H1 (cell line): ENCODE measurements around the gene HDAC11. TPM values are rescaled to one million over a fixed set of nuclear protein-coding genes. Genes with fewer than 3 reads are reported as not detected.

Source experiments
- CTCF ChIA-PET: fragments of 300-600 bp; sonication (Branson Sonifier 250); formaldehyde crosslinking; loops from one replicate; lab custom pipeline; 2021; ENCODE audit not compliant: partially characterized antibody; lab: Charles Lee
- POLR2A ChIA-PET: fragments of 300-600 bp; sonication (Branson Sonifier 250); formaldehyde crosslinking; loops from one replicate; lab custom pipeline; 2021; ENCODE audit warnings: inconsistent platforms; ENCODE audit not compliant: partially characterized antibody; lab: Charles Lee
- DNase-seq, 2 experiments: peaks; one replicate each; pipeline versions ENCODE4 v3.0.0 to v3.0.0-alpha.2; 2010 to 2022; ENCODE audit warnings: low spot score in 2 of 2, low read depth in 1 of 2, mixed read lengths in 1 of 2
- FAIRE-seq: peaks from 2 replicates; lab custom pipeline; 2011; peaks lifted over from hg19 to GRCh38; lab: Jason Lieb, UNC
- H2AFZ ChIP-seq: 2 replicates; pipeline ENCODE4 v1.8.1; 2012; ENCODE audit warnings: low read length, inconsistent platforms
- H2AK5ac ChIP-seq: 2 replicates; pipeline ENCODE4 v1.6.1; 2013; ENCODE audit warnings: low read depth, low read length
- H2BK120ac ChIP-seq: replicated peaks from 2 replicates; pipeline ENCODE3; 2013; ENCODE audit warnings: low read depth, low read length, inconsistent platforms
- H2BK12ac ChIP-seq: 2 replicates; pipeline ENCODE4 v1.6.1; 2013; ENCODE audit warnings: low read depth, low read length
- H2BK15ac ChIP-seq: 2 replicates; pipeline ENCODE4 v1.6.1; 2013; ENCODE audit warnings: low read length
- H2BK20ac ChIP-seq: 2 replicates; pipeline ENCODE4 v1.6.1; 2013; ENCODE audit warnings: low read length
- H2BK5ac ChIP-seq: 2 replicates; pipeline ENCODE4 v1.6.1; 2013; ENCODE audit warnings: low read depth, low read length
- H3K14ac ChIP-seq: 2 replicates; pipeline ENCODE4 v1.6.1; 2013; ENCODE audit warnings: inconsistent platforms; ENCODE audit not compliant: insufficient read length
- H3K18ac ChIP-seq: 2 replicates; pipeline ENCODE4 v1.6.1; 2013; ENCODE audit warnings: low read length; ENCODE audit errors: extremely low read depth
- H3K23ac ChIP-seq: 2 replicates; pipeline ENCODE4 v1.6.1; 2013; ENCODE audit warnings: inconsistent platforms; ENCODE audit not compliant: insufficient read length
- H3K23me2 ChIP-seq: 2 replicates; pipeline ENCODE4 v1.6.1; 2013; ENCODE audit warnings: low read depth, low read length
- H3K27ac ChIP-seq: 2 replicates; pipeline ENCODE4 v1.6.1; 2011; ENCODE audit warnings: low read depth, low read length, inconsistent platforms
- H3K27me3 ChIP-seq, 4 experiments: replicated peaks in 1 of 4; 1 replicate in 1 of 4; 2 replicates in 3 of 4; pipeline versions ENCODE4 v1.6.1 to v1.8.1; 2011 to 2013; ENCODE audit warnings: low read length in 3 of 4, mild to moderate bottlenecking in 3 of 4, inconsistent platforms in 2 of 4, mixed read lengths in 2 of 4, moderate library complexity in 1 of 4; ENCODE audit not compliant: control insufficient read depth in 3 of 4, insufficient read depth in 3 of 4; ENCODE audit errors: extremely low read depth in 1 of 4
- H3K36me3 ChIP-seq, 4 experiments: 2 replicates each; pipeline versions ENCODE4 v1.6.1 to v1.8.1; 2011 to 2013; ENCODE audit warnings: mild to moderate bottlenecking in 4 of 4, low read length in 3 of 4, moderate library complexity in 2 of 4, control low read depth in 1 of 4, inconsistent platforms in 1 of 4; ENCODE audit not compliant: insufficient read depth in 4 of 4, control insufficient read depth in 2 of 4
- H3K4ac ChIP-seq: replicated peaks from 2 replicates; pipeline ENCODE3; 2013; ENCODE audit warnings: low read length, low read depth, mixed read lengths, inconsistent platforms; ENCODE audit not compliant: insufficient read length
- H3K4me1 ChIP-seq, 4 experiments: replicated peaks in 1 of 4; 1 replicate in 1 of 4; 2 replicates in 3 of 4; pipeline versions ENCODE4 v1.6.1 to v1.8.1; 2011 to 2013; ENCODE audit warnings: low read length in 3 of 4, inconsistent platforms in 2 of 4, mixed read lengths in 1 of 4; ENCODE audit not compliant: insufficient read depth in 4 of 4, control insufficient read depth in 3 of 4
- H3K4me2 ChIP-seq, 2 experiments: 2 replicates each; pipeline versions ENCODE4 v1.6.1 to v1.8.1; 2011 to 2013; ENCODE audit warnings: low read depth in 2 of 2, low read length in 2 of 2, control low read depth in 1 of 2, inconsistent platforms in 1 of 2, mild to moderate bottlenecking in 1 of 2; ENCODE audit not compliant: insufficient read depth in 1 of 2
- H3K4me3 ChIP-seq, 4 experiments: fragments of 200-600, 300-600 bp in 1 of 4; sonication (generic), shearing (Covaris generic), sonication (Bioruptor Twin) in 1 of 4; 2 replicates each; pipeline versions ENCODE4 v1.5.1 to v1.8.1; 2011 to 2016; ENCODE audit warnings: low read length in 4 of 4, low read depth in 3 of 4, control low read depth in 2 of 4, inconsistent platforms in 2 of 4, mild to moderate bottlenecking in 2 of 4, mixed read lengths in 1 of 4, moderate library complexity in 1 of 4; ENCODE audit not compliant: insufficient read depth in 2 of 4; ENCODE audit errors: extremely low read depth in 1 of 4
- H3K56ac ChIP-seq: replicated peaks from 2 replicates; pipeline ENCODE3; 2013; ENCODE audit warnings: low read depth, mild to moderate bottlenecking, mixed read lengths, low read length, inconsistent platforms; ENCODE audit not compliant: insufficient read length
- H3K79me1 ChIP-seq: 2 replicates; pipeline ENCODE4 v1.6.1; 2013; ENCODE audit warnings: low read depth, low read length, control low read depth
- H3K79me2 ChIP-seq, 2 experiments: 2 replicates each; pipeline versions ENCODE4 v1.6.1 to v1.8.1; 2012 to 2013; ENCODE audit warnings: low read length in 2 of 2, mild to moderate bottlenecking in 2 of 2, inconsistent platforms in 1 of 2; ENCODE audit not compliant: insufficient read depth in 2 of 2, control insufficient read depth in 1 of 2
- H3K9ac ChIP-seq, 4 experiments: replicated peaks in 1 of 4; 1 replicate in 1 of 4; 2 replicates in 3 of 4; pipeline versions ENCODE4 v1.6.1 to v1.8.1; 2011 to 2013; ENCODE audit warnings: low read depth in 3 of 4, low read length in 3 of 4, control low read depth in 2 of 4, mild to moderate bottlenecking in 2 of 4, moderate library complexity in 2 of 4, inconsistent platforms in 1 of 4; ENCODE audit errors: extremely low read depth in 1 of 4
- H3K9me3 ChIP-seq, 2 experiments: 2 replicates each; pipeline versions ENCODE4 v1.6.1 to v1.8.1; 2012 to 2013; ENCODE audit warnings: mild to moderate bottlenecking in 2 of 2, moderate library complexity in 2 of 2, control low read depth in 1 of 2, inconsistent platforms in 1 of 2, low read depth in 1 of 2, low read length in 1 of 2, mixed read lengths in 1 of 2; ENCODE audit not compliant: insufficient read depth in 2 of 2
- H4K20me1 ChIP-seq, 2 experiments: replicated peaks in 1 of 2; 2 replicates each; pipeline versions ENCODE3 to v1.8.1; 2011 to 2013; ENCODE audit warnings: inconsistent platforms in 2 of 2, low read length in 2 of 2, mild to moderate bottlenecking in 1 of 2; ENCODE audit not compliant: insufficient read depth in 2 of 2, control insufficient read depth in 1 of 2
- H4K5ac ChIP-seq: 2 replicates; pipeline ENCODE4 v1.6.1; 2013; ENCODE audit warnings: low read length, low read depth, mixed read lengths, inconsistent platforms; ENCODE audit not compliant: insufficient read length
- H4K8ac ChIP-seq: 2 replicates; pipeline ENCODE4 v1.8.0; 2013; ENCODE audit warnings: mild to moderate bottlenecking, moderate library complexity, low read length, inconsistent platforms; ENCODE audit not compliant: insufficient read depth; ENCODE audit errors: extremely low read depth
- H4K91ac ChIP-seq: replicated peaks from 2 replicates; pipeline ENCODE3; 2013; ENCODE audit warnings: low read length, mixed read lengths, inconsistent platforms; ENCODE audit not compliant: insufficient read length
- CBX8 ChIP-seq: fragments of 300-800, 300-1000 bp; sonication (generic); IDR thresholded peaks from 2 replicates; pipeline ENCODE4 v1.7.1; 2016; ENCODE audit warnings: low read depth, low read length, borderline replicate concordance
- CTCF ChIP-seq, 3 experiments: IDR thresholded peaks; 1 replicate in 2 of 3; 2 replicates in 1 of 3; pipeline versions ENCODE4 v1.5.1 to v1.6.1; 2011; ENCODE audit warnings: low read length in 3 of 3, mild to moderate bottlenecking in 3 of 3, inconsistent platforms in 2 of 3, low read depth in 1 of 3, moderate library complexity in 1 of 3; ENCODE audit not compliant: insufficient read depth in 1 of 3; ENCODE audit errors: control extremely low read depth in 1 of 3
- EP300 ChIP-seq, 2 experiments: IDR thresholded peaks; 1 replicate in 1 of 2; 2 replicates in 1 of 2; pipeline ENCODE4 v1.6.1; 2011 to 2012; ENCODE audit warnings: low read depth in 2 of 2, low read length in 2 of 2, mild to moderate bottlenecking in 2 of 2, borderline replicate concordance in 1 of 2, inconsistent platforms in 1 of 2, moderate library complexity in 1 of 2
- JUN ChIP-seq: IDR thresholded peaks from 2 replicates; pipeline ENCODE4 v1.6.1; 2011; ENCODE audit warnings: low read depth, mild to moderate bottlenecking, improper control_type of control experiment, low read length
- RAD21 ChIP-seq, 2 experiments: IDR thresholded peaks in 1 of 2; conservative IDR thresholded peaks in 1 of 2; 2 replicates each; pipeline ENCODE4 v1.6.1; 2011; ENCODE audit warnings: low read depth in 2 of 2, low read length in 2 of 2, improper control_type of control experiment in 1 of 2, inconsistent platforms in 1 of 2, mild to moderate bottlenecking in 1 of 2, moderate library complexity in 1 of 2
- SAP30 ChIP-seq: fragments of 300-600 bp; sonication (generic); IDR thresholded peaks from 2 replicates; pipeline ENCODE4 v1.7.1; 2012; ENCODE audit warnings: low read length, moderate library complexity, mild to moderate bottlenecking, inconsistent platforms; ENCODE audit not compliant: insufficient read depth, insufficient replicate concordance
- TAF1 ChIP-seq: IDR thresholded peaks from 2 replicates; pipeline ENCODE4 v1.6.1; 2011; ENCODE audit warnings: mild to moderate bottlenecking, low read depth, low read length
- WGBS, 2 experiments: shearing (Covaris generic) in 1 of 2; methylation state at CpG; one replicate each; pipeline versions ENCODE4 v1.1.6 to v1.1.7; 2013 to 2015; ENCODE audit warnings: low lambda C conversion rate in 2 of 2, mixed read lengths in 2 of 2, inconsistent platforms in 1 of 2, low coverage in 1 of 2, missing lambda C conversion rate in 1 of 2; ENCODE audit not compliant: insufficient replicate concordance in 2 of 2, insufficient coverage in 1 of 2, insufficient read length in 1 of 2; ENCODE audit errors: extremely low coverage in 1 of 2, missing lambda C conversion rate in 1 of 2; 5-methylcytosine and 5-hydroxymethylcytosine counted together
- polyA plus RNA-seq, 7 experiments: library from polyadenylated mRNA; depleted of rRNA in 3 of 7; stranded (reverse) in 5 of 7; unstranded in 2 of 7; fragments of >200 nt in 5 of 7; fragments of 200-250 nt in 2 of 7; gene quantifications; 1 replicate in 5 of 7; 2 replicates in 1 of 7; 4 replicates in 1 of 7; pipeline versions ENCODE4 v1.2.1 to v1.2.3, GENCODE V29; 2011 to 2013; ENCODE audit warnings: missing spikeins in 2 of 7, mixed read lengths in 2 of 7
- total RNA-seq: library from RNA; stranded (reverse); fragmentation: NEBNext Ultra II Directional; extraction: Animal tissue kit (Norgen Biotek cat#: 25700); gene quantifications from 2 replicates; pipeline ENCODE4 v1.2.1, GENCODE V29; 2021

The HDAC11 gene
- total and polyA plus RNA-seq, 2 of the 8 experiments (the other 6 are each of a cell fraction or from before 2014, with no cell fraction given), result 6.8 to 7.4 TPM

DNA sequence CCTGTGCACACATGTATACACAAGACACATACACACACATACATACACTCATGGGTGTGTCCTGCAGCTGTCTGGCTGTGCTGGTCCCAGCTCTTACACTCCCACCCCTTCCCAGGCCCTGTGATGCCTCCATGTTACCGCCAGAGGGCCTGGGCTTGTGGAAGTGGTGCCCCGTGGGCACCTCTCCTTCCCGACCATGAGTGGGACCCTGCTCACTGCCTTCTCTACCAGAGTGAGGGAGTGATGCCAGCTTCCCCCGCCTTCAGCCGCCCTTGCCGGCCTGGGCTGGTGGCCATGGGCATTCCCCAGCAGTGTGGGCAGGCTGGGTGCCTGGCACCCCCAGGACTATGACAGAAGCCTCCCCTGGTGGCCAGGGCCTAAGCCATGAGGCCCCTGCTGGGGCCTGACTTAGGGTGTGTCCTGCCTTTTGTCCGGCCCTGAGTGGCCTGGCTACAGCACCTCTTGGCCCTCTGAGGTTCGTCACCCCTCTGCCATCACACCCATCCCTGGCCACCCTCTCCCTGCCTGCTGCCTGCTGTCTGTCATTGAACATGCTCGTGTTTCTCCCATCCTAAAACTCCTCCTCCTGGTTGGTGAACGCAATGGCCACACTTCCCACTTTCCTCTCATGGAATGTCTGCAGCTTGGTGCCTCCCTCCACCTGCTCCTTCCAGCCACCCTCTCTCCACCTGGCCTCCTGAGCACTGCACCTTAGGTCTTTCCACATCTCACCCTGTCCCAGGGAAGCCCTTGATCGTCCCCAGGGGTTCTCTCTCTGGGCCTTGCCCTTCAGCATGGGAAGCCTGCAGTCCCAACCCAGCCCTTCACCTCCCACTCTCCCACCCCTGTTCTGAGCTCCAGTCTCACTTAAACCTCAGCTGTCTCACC is 14.6 kb downstream of the HDAC11 start:
- Histone ChIP-seq H3K27me3 (no peaks in the 10 kb centered on the region), H3K27ac (no peak overlapping the region), H3K4me3 (no peak overlapping the region), H3K18ac (no peak overlapping the region), H2BK20ac (no peak overlapping the region), H4K20me1 (peaks cover 0 to 5% of the 10 kb centered on the region in 2 experiments), H2AFZ (no peak overlapping the region), H3K79me1 (no peaks in the 10 kb centered on the region), H2BK12ac (peak overlapping the region; percentile 27; the same call in 1 of the 2 replicates), H3K4me1 (peaks cover 0 to 3% (median 1%) of the 10 kb centered on the region in 4 experiments; a peak in 2 of 7 replicates), H4K8ac (no peak overlapping the region), H3K79me2 (no peaks in the 10 kb centered on the region), H3K14ac (no peak overlapping the region), H2BK15ac (0 out of 2 replicates have a peak overlapping the region, but pooled peaks have one; percentile 46), H3K23me2 (peaks cover 1% of the 10 kb centered on the region; the same call in 1 of the 2 replicates), H3K9me3 (no peaks in the 10 kb centered on the region), H3K23ac (no peak overlapping the region), H3K56ac (no peak overlapping the region), H2BK120ac (no peak overlapping the region), H4K5ac (no peak overlapping the region), H3K4ac (no peak overlapping the region), H3K36me3 (no peaks in the 10 kb centered on the region), H2BK5ac (no peak overlapping the region), H3K4me2 (no peak overlapping the region), H3K9ac (no peak overlapping the region), H4K91ac (peak overlapping the region; percentile 55), H2AK5ac (peak overlapping the region; percentile 11; the same call in 1 of the 2 replicates)
- no peak for FAIRE-seq
- CTCF ChIA-PET, result interaction anchor here (0.6 to 26.8 kb wide), 43 partner anchors 13 to 402 kb away, joined by 3 to 856 read pairs (median 4); partner anchors contain the start of genes FBLN2 and HDAC11
- POLR2A ChIA-PET, result interaction anchor here (1.1 kb wide), 1 partner anchor 153 kb away, joined by 4 read pairs; no protein-coding TSS in a partner anchor
- DNase-seq, result no peak
- WGBS, 2 experiments, result 73% methylated on average over 10 of the region's 11 CpGs; no CpG with 5 or more reads in 1 of the 2 experiments
- TF ChIP-seq TAF1 (no peak), CTCF (IDR thresholded peaks at IDR 0.05; ENCODE audit: control extremely low read depth in 1 of 3, insufficient read depth in 1 of 3, low read depth in 1 of 3, low read length in 3 of 3) (peak in 2 of 3 experiments; percentile 62 to 74; a peak in 3 of 4 replicates), EP300 (IDR thresholded peaks at IDR 0.05; ENCODE audit: borderline replicate concordance in 1 of 2, low read depth in 2 of 2, low read length in 2 of 2) (no peak), RAD21 (IDR thresholded peaks at IDR 0.05 in 1 of 2, conservative IDR thresholded peaks at IDR 0.05 in 1 of 2; ENCODE audit: low read depth in 2 of 2, low read length in 2 of 2) (peak; percentile 36 to 52; a peak in 3 of 4 replicates), JUN (no peak), CBX8 (no peak), SAP30 (no peak)
